ENCODE measurements around the gene VEPH1. TPM values are rescaled to one million over a fixed set of nuclear protein-coding genes. Genes with fewer than 3 reads are reported as not detected.

Gene VEPH1
- total RNA-seq, 1 donor: 23.2 TPM

- Histone ChIP-seq H3K4me2 (ENCODE audit: insufficient read depth, low read length) (no peak overlapping the region), H4K20me1 (ENCODE audit: insufficient read depth, low read length) (no peaks in the 10 kb centered on the region), H3K27me3 (ENCODE audit: insufficient read depth, low read length) (no peaks in the 10 kb centered on the region), H3K27ac (ENCODE audit: low read depth, low read length) (no peak overlapping the region), H3K9me3 (ENCODE audit: low read depth, low read length) (no peaks in the 10 kb centered on the region), H3K4me1 (ENCODE audit: insufficient read depth, low read length) (no peaks in the 10 kb centered on the region), H3K79me2 (ENCODE audit: insufficient read depth, low read length) (peaks cover 62% of the 10 kb centered on the region), H2AFZ (ENCODE audit: low read length) (no peak overlapping the region), H3K36me3 (ENCODE audit: insufficient read depth, low read length) (no peaks in the 10 kb centered on the region), H3K4me3 (ENCODE audit: insufficient read depth, low read length) (no peak overlapping the region)
- TF ChIP-seq, protein P1, sequence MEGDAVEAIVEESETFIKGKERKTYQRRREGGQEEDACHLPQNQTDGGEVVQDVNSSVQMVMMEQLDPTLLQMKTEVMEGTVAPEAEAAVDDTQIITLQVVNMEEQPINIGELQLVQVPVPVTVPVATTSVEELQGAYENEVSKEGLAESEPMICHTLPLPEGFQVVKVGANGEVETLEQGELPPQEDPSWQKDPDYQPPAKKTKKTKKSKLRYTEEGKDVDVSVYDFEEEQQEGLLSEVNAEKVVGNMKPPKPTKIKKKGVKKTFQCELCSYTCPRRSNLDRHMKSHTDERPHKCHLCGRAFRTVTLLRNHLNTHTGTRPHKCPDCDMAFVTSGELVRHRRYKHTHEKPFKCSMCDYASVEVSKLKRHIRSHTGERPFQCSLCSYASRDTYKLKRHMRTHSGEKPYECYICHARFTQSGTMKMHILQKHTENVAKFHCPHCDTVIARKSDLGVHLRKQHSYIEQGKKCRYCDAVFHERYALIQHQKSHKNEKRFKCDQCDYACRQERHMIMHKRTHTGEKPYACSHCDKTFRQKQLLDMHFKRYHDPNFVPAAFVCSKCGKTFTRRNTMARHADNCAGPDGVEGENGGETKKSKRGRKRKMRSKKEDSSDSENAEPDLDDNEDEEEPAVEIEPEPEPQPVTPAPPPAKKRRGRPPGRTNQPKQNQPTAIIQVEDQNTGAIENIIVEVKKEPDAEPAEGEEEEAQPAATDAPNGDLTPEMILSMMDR (IDR thresholded peaks at IDR 0.05; ENCODE audit: extremely low read depth, low read depth, low read length): no peak
- no peak for DNase-seq (ENCODE audit: insufficient read length, low spot score, missing footprints)
Observed at GRCh38 chr3:157515398-157515797, 12.2 kb upstream of the VEPH1 start.

DNA sequence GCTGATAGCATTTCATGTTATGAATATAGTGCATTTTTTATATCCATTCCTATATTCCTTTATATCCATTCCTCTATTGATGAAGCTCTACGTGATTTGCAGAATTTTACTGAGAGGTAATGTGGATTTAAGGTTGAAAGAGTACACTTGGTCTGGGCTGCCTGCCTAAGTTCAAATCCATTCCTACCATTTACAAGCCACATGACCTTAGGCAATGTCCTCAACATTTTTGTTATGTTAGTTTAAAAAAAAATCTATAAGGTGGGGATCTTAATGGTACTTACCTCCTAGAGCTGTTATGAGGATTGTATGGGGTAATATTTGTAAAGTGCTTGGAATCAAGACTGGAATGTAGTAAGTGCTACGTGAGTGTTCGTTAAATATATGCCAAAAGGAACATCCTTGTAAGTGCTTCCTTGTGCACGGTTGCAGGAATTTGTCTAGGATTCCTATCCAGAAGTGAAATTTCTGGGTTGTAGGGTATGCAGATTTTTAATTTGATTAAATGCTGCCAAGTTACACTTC, 11.2 kb upstream of the VEPH1 start:
- Histone ChIP-seq H3K27me3 (ENCODE audit: insufficient read depth, low read length) (no peaks in the 10 kb centered on the region), H3K27ac (ENCODE audit: low read depth, low read length) (no peak overlapping the region), H3K36me3 (ENCODE audit: insufficient read depth, low read length) (no peaks in the 10 kb centered on the region), H3K4me1 (ENCODE audit: insufficient read depth, low read length) (peaks cover under 1% of the 10 kb centered on the region), H3K4me3 (ENCODE audit: insufficient read depth, low read length) (no peak overlapping the region), H2AFZ (ENCODE audit: low read length) (no peak overlapping the region), H3K4me2 (ENCODE audit: insufficient read depth, low read length) (no peak overlapping the region), H3K9me3 (ENCODE audit: low read depth, low read length) (no peaks in the 10 kb centered on the region), H3K79me2 (ENCODE audit: insufficient read depth, low read length) (peaks cover 60% of the 10 kb centered on the region), H4K20me1 (ENCODE audit: insufficient read depth, low read length) (no peaks in the 10 kb centered on the region)
- DNase-seq (ENCODE audit: insufficient read length, low spot score, missing footprints): no peak
- TF ChIP-seq, protein P1 (IDR thresholded peaks at IDR 0.05; ENCODE audit: extremely low read depth, low read depth, low read length): no peak

- no peak for DNase-seq (ENCODE audit: insufficient read length, low spot score, missing footprints)
Observed at GRCh38 chr3:157513585-157513984, 10.4 kb upstream of the VEPH1 start.

DNA sequence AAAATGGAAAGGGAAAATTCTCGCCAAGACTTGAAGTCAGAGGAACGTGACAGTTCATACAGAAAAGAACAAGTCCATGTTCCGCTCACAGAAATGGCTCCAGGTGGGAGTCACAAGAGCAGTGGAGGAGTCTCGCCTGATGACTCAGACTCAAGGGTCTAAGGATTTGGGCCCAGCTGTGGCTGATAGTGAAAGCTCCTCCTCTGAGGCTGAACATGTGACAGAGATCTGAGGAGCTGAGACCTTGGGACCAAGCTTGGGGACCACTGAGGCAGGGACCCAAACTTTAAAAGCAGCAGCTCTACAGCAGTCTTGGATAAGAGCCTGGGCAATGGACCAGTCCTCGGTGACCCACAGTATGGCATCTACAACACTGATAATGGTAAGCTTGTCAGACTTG, 9.3 kb upstream of the VEPH1 start:
- Histone ChIP-seq H3K4me2 (ENCODE audit: insufficient read depth, low read length) (no peak overlapping the region), H4K20me1 (ENCODE audit: insufficient read depth, low read length) (peaks cover 2% of the 10 kb centered on the region), H3K4me1 (ENCODE audit: insufficient read depth, low read length) (peaks cover 15% of the 10 kb centered on the region), H3K79me2 (ENCODE audit: insufficient read depth, low read length) (peaks cover 75% of the 10 kb centered on the region), H3K27ac (ENCODE audit: low read depth, low read length) (no peak overlapping the region), H2AFZ (ENCODE audit: low read length) (no peak overlapping the region), H3K9me3 (ENCODE audit: low read depth, low read length) (no peaks in the 10 kb centered on the region), H3K4me3 (ENCODE audit: insufficient read depth, low read length) (no peak overlapping the region), H3K27me3 (ENCODE audit: insufficient read depth, low read length) (no peaks in the 10 kb centered on the region), H3K36me3 (ENCODE audit: insufficient read depth, low read length) (no peaks in the 10 kb centered on the region)
- TF ChIP-seq, protein P1 (IDR thresholded peaks at IDR 0.05; ENCODE audit: extremely low read depth, low read depth, low read length): no peak
- no peak for DNase-seq (ENCODE audit: insufficient read length, low spot score, missing footprints)

More at GRCh38 chr3:157513585-157513984, 10.4 kb upstream of the VEPH1 start:
- Histone ChIP-seq H3K4me1 (ENCODE audit: insufficient read depth, low read length) (peaks cover 9% of the 10 kb centered on the region), H3K27ac (ENCODE audit: low read depth, low read length) (no peak overlapping the region), H3K36me3 (ENCODE audit: insufficient read depth, low read length) (no peaks in the 10 kb centered on the region), H4K20me1 (ENCODE audit: insufficient read depth, low read length) (no peaks in the 10 kb centered on the region), H3K4me2 (ENCODE audit: insufficient read depth, low read length) (no peak overlapping the region), H2AFZ (ENCODE audit: low read length) (no peak overlapping the region), H3K27me3 (ENCODE audit: insufficient read depth, low read length) (no peaks in the 10 kb centered on the region), H3K4me3 (ENCODE audit: insufficient read depth, low read length) (no peak overlapping the region), H3K79me2 (ENCODE audit: insufficient read depth, low read length) (peaks cover 64% of the 10 kb centered on the region), H3K9me3 (ENCODE audit: low read depth, low read length) (no peaks in the 10 kb centered on the region)
- TF ChIP-seq, protein P1 (IDR thresholded peaks at IDR 0.05; ENCODE audit: extremely low read depth, low read depth, low read length): no peak
